ENCODE data around the gene KIRREL2. TPM values are rescaled to one million over a fixed set of nuclear protein-coding genes. Genes with fewer than 3 reads are reported as not detected.

The KIRREL2 gene
- total and polyA plus RNA-seq, 12 donors: 0.12 to 0.35 TPM; not detected in 10

DNA sequence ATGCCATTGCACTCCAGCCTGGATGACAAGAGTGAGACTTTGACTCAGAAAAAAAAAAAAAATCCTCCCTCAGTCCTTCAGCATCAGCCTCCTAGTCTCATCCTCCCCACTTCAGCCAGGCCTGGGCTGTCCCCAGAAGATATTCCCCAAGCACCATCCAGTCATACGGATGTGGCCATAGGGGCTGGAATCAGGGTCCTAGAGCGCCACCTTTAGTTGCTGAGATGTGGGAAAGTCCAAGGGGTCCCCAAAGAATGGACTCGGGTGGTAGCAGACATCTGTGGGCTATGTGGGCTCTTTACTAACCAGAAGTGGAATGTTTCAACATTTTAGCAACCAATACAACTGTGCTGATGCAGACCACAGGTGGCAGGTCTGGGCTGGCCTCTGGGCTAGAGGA lies 54.5 kb downstream of the KIRREL2 start:
- Histone ChIP-seq H3K9me3 (no peaks in the 10 kb centered on the region), H3K4me1 (peaks cover 0 to 67% (median 0%) of the 10 kb centered on the region in 9 donors), H3K36me3 (peaks cover 0 to 9% (median 0%) of the 10 kb centered on the region in 9 donors), H3K27ac (peak overlapping the region in 1 of 10 donors; percentile 96), H3K4me3 (no peak overlapping the region), H3K27me3 (peaks cover 0 to 17% (median 0%) of the 10 kb centered on the region in 7 donors)
- intact Hi-C loops (cut with DNase I): no loop called here
- ATAC-seq: no peak
- DNase-seq: no peak
- WGBS, 2 donors: 33% methylated on average over 3 of the region's 3 CpGs
- TF ChIP-seq, protein P1, sequence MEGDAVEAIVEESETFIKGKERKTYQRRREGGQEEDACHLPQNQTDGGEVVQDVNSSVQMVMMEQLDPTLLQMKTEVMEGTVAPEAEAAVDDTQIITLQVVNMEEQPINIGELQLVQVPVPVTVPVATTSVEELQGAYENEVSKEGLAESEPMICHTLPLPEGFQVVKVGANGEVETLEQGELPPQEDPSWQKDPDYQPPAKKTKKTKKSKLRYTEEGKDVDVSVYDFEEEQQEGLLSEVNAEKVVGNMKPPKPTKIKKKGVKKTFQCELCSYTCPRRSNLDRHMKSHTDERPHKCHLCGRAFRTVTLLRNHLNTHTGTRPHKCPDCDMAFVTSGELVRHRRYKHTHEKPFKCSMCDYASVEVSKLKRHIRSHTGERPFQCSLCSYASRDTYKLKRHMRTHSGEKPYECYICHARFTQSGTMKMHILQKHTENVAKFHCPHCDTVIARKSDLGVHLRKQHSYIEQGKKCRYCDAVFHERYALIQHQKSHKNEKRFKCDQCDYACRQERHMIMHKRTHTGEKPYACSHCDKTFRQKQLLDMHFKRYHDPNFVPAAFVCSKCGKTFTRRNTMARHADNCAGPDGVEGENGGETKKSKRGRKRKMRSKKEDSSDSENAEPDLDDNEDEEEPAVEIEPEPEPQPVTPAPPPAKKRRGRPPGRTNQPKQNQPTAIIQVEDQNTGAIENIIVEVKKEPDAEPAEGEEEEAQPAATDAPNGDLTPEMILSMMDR (IDR thresholded peaks at IDR 0.05): no peak

DNA sequence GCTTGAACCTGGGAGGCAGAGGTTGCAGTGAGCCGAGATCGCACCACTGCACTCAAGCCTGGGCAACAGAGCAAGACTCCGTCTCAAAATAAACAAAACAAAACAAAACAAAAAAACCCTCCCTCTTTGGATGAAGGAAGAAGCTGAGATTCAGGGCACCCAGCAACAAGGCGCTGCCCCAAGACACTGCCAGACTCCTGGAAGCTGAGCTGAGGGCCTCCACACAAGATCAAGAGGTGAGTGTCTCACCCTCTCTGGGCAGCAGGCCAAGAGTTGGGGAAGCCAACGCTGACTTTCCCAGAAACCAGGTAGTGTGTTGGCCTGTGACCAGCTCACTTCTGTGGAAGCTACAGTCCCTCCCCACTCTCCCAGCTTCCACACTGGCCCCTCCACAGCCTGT lies 55.1 kb downstream of the KIRREL2 start:
- intact Hi-C loops (cut with DNase I): no loop called here
- Histone ChIP-seq H3K27me3 (peaks cover 0 to 21% (median 0%) of the 10 kb centered on the region in 7 donors), H3K27ac (peak overlapping the region in 1 of 10 donors; percentile 96), H3K9me3 (no peaks in the 10 kb centered on the region), H3K4me3 (no peak overlapping the region), H3K4me1 (peaks cover 0 to 63% (median 0%) of the 10 kb centered on the region in 9 donors), H3K36me3 (peaks cover 0 to 2% (median 0%) of the 10 kb centered on the region in 9 donors)
- DNase-seq (no peak), ATAC-seq (no peak)
- 63 to 67% methylated on average over 5 of the region's 5 CpGs for WGBS, 2 donors
- TF ChIP-seq, protein P1 (IDR thresholded peaks at IDR 0.05): no peak

DNA sequence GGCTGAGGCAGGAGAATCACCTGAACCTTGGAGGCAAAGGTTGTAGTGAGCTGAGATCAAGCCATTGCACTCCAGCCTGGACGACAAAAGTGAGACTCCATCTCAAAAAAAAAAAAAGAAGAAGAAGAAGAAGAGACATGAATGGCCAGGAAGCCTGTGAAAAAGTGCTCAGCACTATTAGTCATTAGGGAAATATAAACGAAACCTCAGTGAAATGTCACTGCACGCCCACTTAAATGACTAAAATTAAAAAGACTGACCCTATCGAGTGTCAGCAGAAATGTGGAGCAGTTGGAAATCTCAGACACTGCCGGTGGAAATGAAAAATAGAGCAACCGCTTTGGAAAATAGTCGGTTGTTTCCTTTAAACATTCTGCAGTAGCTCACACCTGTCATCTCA lies 56.9 kb downstream of the KIRREL2 start:
- Histone ChIP-seq H3K9me3 (no peaks in the 10 kb centered on the region), H3K27ac (peak overlapping the region in 2 of 10 donors; percentile 12 to 96), H3K4me3 (no peak overlapping the region), H3K36me3 (no peaks in the 10 kb centered on the region), H3K27me3 (peaks cover 0 to 27% (median 0%) of the 10 kb centered on the region in 7 donors), H3K4me1 (peaks cover 0 to 63% (median 0%) of the 10 kb centered on the region in 9 donors)
- ATAC-seq: no peak
- no peak for DNase-seq
- intact Hi-C loops (cut with DNase I): no loop called here
- WGBS, 2 donors: 61 to 66% methylated on average over 7 of the region's 7 CpGs
- TF ChIP-seq, protein P1 (IDR thresholded peaks at IDR 0.05): no peak

DNA sequence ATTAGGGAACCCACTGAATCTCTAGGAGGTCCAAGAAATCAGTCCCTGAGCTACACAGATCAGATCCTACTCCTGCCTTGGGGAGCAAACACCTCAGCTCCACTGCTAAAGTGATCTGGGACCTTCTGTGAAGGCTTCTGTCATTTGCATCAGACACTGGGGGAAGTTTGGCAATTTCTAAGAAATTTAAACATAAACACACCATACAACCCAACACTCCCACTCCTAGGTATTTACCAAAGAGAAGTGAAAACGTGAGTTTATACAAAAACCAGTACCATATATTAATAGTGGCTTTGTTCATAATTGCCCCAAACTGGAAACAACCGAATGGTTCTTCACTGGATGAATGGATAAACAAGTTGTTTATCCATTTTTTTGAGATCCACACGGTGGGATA lies 58.7 kb downstream of the KIRREL2 start:
- H3K27me3 ChIP-seq: peaks cover 0 to 25% (median 0%) of the 10 kb centered on the region in 7 donors
- H3K9me3 ChIP-seq: no peaks in the 10 kb centered on the region
- TF ChIP-seq, protein P1 (IDR thresholded peaks at IDR 0.05): no peak
- H3K4me1 ChIP-seq: peaks cover 0 to 48% (median 0%) of the 10 kb centered on the region in 9 donors
- no peaks in the 10 kb centered on the region for H3K36me3 ChIP-seq
- no peak overlapping the region for H3K4me3 ChIP-seq
- no peak for DNase-seq
- WGBS, 2 donors: 69 to 77% methylated on average over 3 of the region's 3 CpGs
- peak overlapping the region in 1 of 10 donors; percentile 56 for H3K27ac ChIP-seq
- ATAC-seq: no peak
- intact Hi-C loops (cut with DNase I): no loop called here

Other genes starting within 250 kb of the KIRREL2 start
- gene HAUS5, start 244.2 kb upstream of the KIRREL2 start, total RNA-seq: 1 to 10 TPM; 3.2 to 9.3 (median 4.7) TPM
- gene HAUS5, start 244.2 kb upstream of the KIRREL2 start, polyA plus RNA-seq: 10 to 100 TPM in 1 of 2 donors, 1 to 10 TPM in 1; 4.3 to 14.1 TPM
- 10 to 100 TPM; 43.5 to 57.8 (median 53.2) TPM for gene RBM42, start 227.9 kb upstream of the KIRREL2 start, total RNA-seq
- 10 to 100 TPM; 76.3 to 93.1 TPM for gene RBM42, start 227.9 kb upstream of the KIRREL2 start, polyA plus RNA-seq
- under 1 TPM in 4 of 10 donors, not detected in 6; 0.26 to 0.55 (median 0.28) TPM for gene ETV2, start 215.2 kb upstream of the KIRREL2 start, total RNA-seq
- gene ETV2, start 215.2 kb upstream of the KIRREL2 start, polyA plus RNA-seq: 1 to 10 TPM in 1 of 2 donors, under 1 TPM in 1; 0.59 to 1.5 TPM
- 1,000 to 10,000 TPM; 1,085 to 1,585 (median 1,381) TPM for gene COX6B1, start 208.6 kb upstream of the KIRREL2 start, total RNA-seq
- gene COX6B1, start 208.6 kb upstream of the KIRREL2 start, polyA plus RNA-seq: 1,000 to 10,000 TPM; 2,189 to 5,346 TPM
- gene UPK1A, start 190.4 kb upstream of the KIRREL2 start, total RNA-seq: under 1 TPM in 1 of 10 donors, not detected in 9; 0.38 TPM
- gene UPK1A, start 190.4 kb upstream of the KIRREL2 start, polyA plus RNA-seq: under 1 TPM in 1 of 2 donors, not detected in 1; 0.03 TPM
- under 1 TPM in 1 of 10 donors, not detected in 9; 0.12 TPM for gene ZBTB32, start 152.4 kb upstream of the KIRREL2 start, total RNA-seq
- under 1 TPM in 1 of 2 donors, not detected in 1; 0.03 TPM for gene ZBTB32, start 152.4 kb upstream of the KIRREL2 start, polyA plus RNA-seq
- gene KMT2B, start 138.9 kb upstream of the KIRREL2 start, total RNA-seq: 10 to 100 TPM; 10.8 to 19.2 (median 14.6) TPM
- 10 to 100 TPM; 15.0 to 28.7 TPM for gene KMT2B, start 138.9 kb upstream of the KIRREL2 start, polyA plus RNA-seq
- 10 to 100 TPM in 1 of 10 donors, 1 to 10 TPM in 9; 1.1 to 17.1 (median 2.3) TPM for gene IGFLR1, start 114.5 kb upstream of the KIRREL2 start, total RNA-seq
- gene IGFLR1, start 114.5 kb upstream of the KIRREL2 start, polyA plus RNA-seq: 10 to 100 TPM in 1 of 2 donors, 1 to 10 TPM in 1; 6.6 to 13.3 TPM
- 10 to 100 TPM; 17.4 to 35.1 (median 20.3) TPM for gene U2AF1L4, start 111.5 kb upstream of the KIRREL2 start, total RNA-seq
- gene U2AF1L4, start 111.5 kb upstream of the KIRREL2 start, polyA plus RNA-seq: 10 to 100 TPM; 11.5 to 57.7 TPM
- gene PSENEN, start 111.3 kb upstream of the KIRREL2 start, total RNA-seq: 10 to 100 TPM; 34.8 to 70.7 (median 44.9) TPM
- 100 to 1,000 TPM in 1 of 2 donors, 10 to 100 TPM in 1; 69.3 to 149 TPM for gene PSENEN, start 111.3 kb upstream of the KIRREL2 start, polyA plus RNA-seq
- 1 to 10 TPM; 4.0 to 9.3 (median 4.8) TPM for gene LIN37, start 108.3 kb upstream of the KIRREL2 start, total RNA-seq
- 10 to 100 TPM; 25.2 to 29.4 TPM for gene LIN37, start 108.3 kb upstream of the KIRREL2 start, polyA plus RNA-seq
- 1,000 to 10,000 TPM in 5 of 10 donors, 100 to 1,000 TPM in 5; 448 to 1,269 (median 1,031) TPM for gene HSPB6, start 99.9 kb upstream of the KIRREL2 start, total RNA-seq
- 100 to 1,000 TPM; 387 to 822 TPM for gene HSPB6, start 99.9 kb upstream of the KIRREL2 start, polyA plus RNA-seq
- gene PROSER3, start 98.7 kb upstream of the KIRREL2 start, total RNA-seq: 10 to 100 TPM in 5 of 10 donors, 1 to 10 TPM in 5; 7.0 to 14.7 (median 9.7) TPM
- gene PROSER3, start 98.7 kb upstream of the KIRREL2 start, polyA plus RNA-seq: 1 to 10 TPM; 5.5 to 9.7 TPM
- 1 to 10 TPM; 1.3 to 9.5 (median 5.6) TPM for gene ARHGAP33, start 81.3 kb upstream of the KIRREL2 start, total RNA-seq
- 10 to 100 TPM in 1 of 2 donors, 1 to 10 TPM in 1; 2.2 to 10.1 TPM for gene ARHGAP33, start 81.3 kb upstream of the KIRREL2 start, polyA plus RNA-seq
- not detected for gene PRODH2, start 44.1 kb upstream of the KIRREL2 start, total RNA-seq
- gene PRODH2, start 44.1 kb upstream of the KIRREL2 start, polyA plus RNA-seq: not detected
- gene NPHS1, start 4.4 kb upstream of the KIRREL2 start, total RNA-seq: under 1 TPM in 2 of 10 donors, not detected in 8; 0.07 to 0.12 TPM
- gene NPHS1, start 4.4 kb upstream of the KIRREL2 start, polyA plus RNA-seq: not detected
- 10 to 100 TPM; 13.6 to 63.5 (median 26.0) TPM for gene APLP1, start 11.7 kb downstream of the KIRREL2 start, total RNA-seq
- gene APLP1, start 11.7 kb downstream of the KIRREL2 start, polyA plus RNA-seq: 10 to 100 TPM in 1 of 2 donors, 1 to 10 TPM in 1; 2.7 to 24.2 TPM
- gene NFKBID, start 43.6 kb downstream of the KIRREL2 start, total RNA-seq: 1 to 10 TPM in 9 of 10 donors, under 1 TPM in 1; 0.66 to 7.8 (median 3.7) TPM
- gene NFKBID, start 43.6 kb downstream of the KIRREL2 start, polyA plus RNA-seq: 1 to 10 TPM; 2.3 to 4.8 TPM
- 10 to 100 TPM in 1 of 10 donors, 1 to 10 TPM in 9; 1.7 to 22.8 (median 4.5) TPM for gene HCST, start 45.6 kb downstream of the KIRREL2 start, total RNA-seq
- gene HCST, start 45.6 kb downstream of the KIRREL2 start, polyA plus RNA-seq: 10 to 100 TPM; 10.6 to 17.6 TPM
- 100 to 1,000 TPM in 1 of 10 donors, 10 to 100 TPM in 6, 1 to 10 TPM in 3; 8.4 to 122 (median 18.2) TPM for gene TYROBP, start 51.4 kb downstream of the KIRREL2 start, total RNA-seq
- gene TYROBP, start 51.4 kb downstream of the KIRREL2 start, polyA plus RNA-seq: 10 to 100 TPM; 23.9 to 60.9 TPM
- 1 to 10 TPM; 3.4 to 9.6 (median 5.8) TPM for gene LRFN3, start 79.5 kb downstream of the KIRREL2 start, total RNA-seq
- gene LRFN3, start 79.5 kb downstream of the KIRREL2 start, polyA plus RNA-seq: 1 to 10 TPM; 3.7 to 8.2 TPM
- 10 to 100 TPM in 5 of 10 donors, 1 to 10 TPM in 5; 7.3 to 13.4 (median 10.2) TPM for gene SDHAF1, start 138.3 kb downstream of the KIRREL2 start, total RNA-seq
- gene SDHAF1, start 138.3 kb downstream of the KIRREL2 start, polyA plus RNA-seq: 10 to 100 TPM in 1 of 2 donors, 1 to 10 TPM in 1; 7.7 to 26.6 TPM
- gene SYNE4, start 151.9 kb downstream of the KIRREL2 start, total RNA-seq: under 1 TPM in 3 of 10 donors, not detected in 7; 0.26 to 0.62 (median 0.42) TPM
- gene SYNE4, start 151.9 kb downstream of the KIRREL2 start, polyA plus RNA-seq: under 1 TPM; 0.29 to 0.37 TPM
- 10 to 100 TPM in 6 of 10 donors, 1 to 10 TPM in 4; 7.9 to 12.4 (median 10.2) TPM for gene ALKBH6, start 157.3 kb downstream of the KIRREL2 start, total RNA-seq
- 10 to 100 TPM; 16.2 to 18.9 TPM for gene ALKBH6, start 157.3 kb downstream of the KIRREL2 start, polyA plus RNA-seq
- gene CLIP3, start 176.0 kb downstream of the KIRREL2 start, total RNA-seq: 1 to 10 TPM; 1.2 to 7.5 (median 4.7) TPM
- 1 to 10 TPM; 2.2 to 2.6 TPM for gene CLIP3, start 176.0 kb downstream of the KIRREL2 start, polyA plus RNA-seq
- 1 to 10 TPM; 2.7 to 7.7 (median 3.5) TPM for gene THAP8, start 197.4 kb downstream of the KIRREL2 start, total RNA-seq
- gene THAP8, start 197.4 kb downstream of the KIRREL2 start, polyA plus RNA-seq: 1 to 10 TPM; 5.3 to 6.2 TPM
- 10 to 100 TPM in 7 of 10 donors, 1 to 10 TPM in 3; 6.0 to 33.7 (median 12.9) TPM for gene WDR62, start 198.0 kb downstream of the KIRREL2 start, total RNA-seq
- gene WDR62, start 198.0 kb downstream of the KIRREL2 start, polyA plus RNA-seq: 10 to 100 TPM in 1 of 2 donors, 1 to 10 TPM in 1; 1.6 to 22.1 TPM